ENCODE data around the gene E2F7.
A peak's percentile ranks its signal among the peaks of the same experiment; 100 is the strongest.

Gene E2F7

DNA sequence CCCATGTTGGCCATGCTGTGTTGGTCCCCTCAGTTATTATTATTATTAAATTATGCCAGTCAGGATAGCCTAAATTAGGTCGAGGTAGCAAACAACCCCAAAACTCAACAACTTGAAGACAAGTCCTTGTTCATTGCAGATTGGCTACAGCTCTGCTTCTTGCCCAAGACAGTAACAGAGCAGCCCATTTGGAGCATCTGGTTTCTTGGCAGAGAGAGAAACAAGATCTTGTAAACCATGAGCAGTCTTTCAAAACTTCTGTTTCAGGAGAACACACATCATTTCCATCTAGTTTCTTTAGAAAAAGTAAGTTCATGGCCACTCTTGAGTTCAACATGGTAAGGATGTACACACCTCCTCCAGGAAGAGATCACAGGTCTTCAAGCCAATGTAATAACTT, 52.3 kb downstream of the E2F7 start:
- no peak for DNase-seq

DNA sequence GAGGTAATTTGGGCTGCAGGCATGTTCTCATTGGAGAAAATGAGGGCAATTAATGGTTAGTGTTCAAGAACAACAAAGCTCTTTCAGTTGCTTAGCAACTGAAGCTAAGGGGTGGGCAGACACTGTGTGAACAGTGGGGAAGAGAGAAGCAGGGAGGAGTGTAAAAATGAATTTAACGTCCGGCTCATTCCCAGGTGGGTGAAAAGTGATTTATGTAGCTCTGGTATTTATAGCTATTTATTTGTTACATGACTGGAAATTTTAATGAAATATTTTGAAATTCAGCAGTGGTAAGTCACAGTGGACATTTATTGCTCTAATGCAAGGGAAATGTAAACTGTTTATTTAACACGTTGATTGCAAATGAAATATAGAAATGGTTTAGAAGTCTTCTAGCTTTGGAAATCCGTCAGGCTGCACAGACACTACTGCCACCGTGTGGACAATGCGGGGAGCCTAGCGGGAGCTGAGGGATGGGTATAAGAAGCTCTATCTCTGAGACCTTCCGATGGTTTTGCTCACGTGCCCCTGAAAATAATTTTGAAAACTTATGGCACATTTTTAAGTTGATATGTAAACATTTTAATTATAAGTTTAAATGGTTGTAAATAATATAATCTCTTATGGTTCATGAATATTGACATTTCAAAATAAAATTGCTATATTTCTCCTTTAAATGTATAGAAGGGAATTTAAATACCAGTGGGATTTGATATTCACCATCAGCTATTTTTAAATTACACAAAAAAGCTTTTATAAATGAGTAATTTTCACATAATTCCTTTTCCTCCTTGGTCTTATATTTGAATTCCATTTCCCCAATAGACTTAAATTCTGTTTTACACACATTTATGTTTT, 54.4 kb downstream of the E2F7 start:
- peak in 5 of 6 experiments; percentile 34 to 54 (median 40) for DNase-seq

DNA sequence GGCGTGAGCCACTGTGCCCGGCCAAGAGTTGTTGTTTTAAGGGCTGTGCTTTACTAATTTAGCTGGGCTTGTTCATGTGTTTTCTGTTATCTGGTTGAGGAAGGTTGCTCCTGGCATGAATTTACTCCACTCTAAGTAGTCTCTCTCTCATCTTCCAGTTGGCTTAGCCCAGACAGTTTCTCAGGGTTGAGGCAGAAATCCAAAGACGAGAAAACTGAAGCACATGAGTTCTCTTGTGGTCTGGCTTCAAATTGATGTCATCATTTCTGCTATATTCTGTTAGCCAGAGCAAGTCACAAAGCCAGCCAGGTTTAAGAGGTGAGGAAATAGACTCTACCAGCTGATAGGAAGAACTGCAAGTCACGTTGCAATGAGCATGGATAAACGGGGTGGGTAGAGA, 57.9 kb downstream of the E2F7 start:
- no peak for DNase-seq

DNA sequence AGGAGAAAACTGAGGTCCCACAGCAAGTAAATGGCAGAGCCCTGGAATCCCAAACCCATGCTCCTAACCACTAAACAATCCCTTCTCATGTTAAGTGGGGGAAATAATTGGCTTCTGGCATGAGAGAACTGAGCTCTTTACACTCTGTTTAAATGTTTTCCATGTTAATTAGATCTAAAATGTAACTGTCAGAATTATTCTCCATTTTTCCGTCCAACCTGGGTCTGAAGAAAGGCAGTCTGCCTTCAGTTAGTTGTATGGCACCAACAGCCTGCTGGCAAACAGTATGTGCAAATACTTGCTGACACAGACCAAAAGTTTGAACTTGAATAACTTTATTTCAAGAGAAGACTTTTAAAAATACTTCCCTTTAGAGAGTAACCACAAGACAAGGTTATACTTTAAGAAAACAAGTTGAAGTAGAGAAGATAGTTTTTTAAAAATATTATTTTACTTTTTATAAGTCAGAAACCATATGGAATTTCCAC, 59.7 kb downstream of the E2F7 start:
- no peak for DNase-seq

DNA sequence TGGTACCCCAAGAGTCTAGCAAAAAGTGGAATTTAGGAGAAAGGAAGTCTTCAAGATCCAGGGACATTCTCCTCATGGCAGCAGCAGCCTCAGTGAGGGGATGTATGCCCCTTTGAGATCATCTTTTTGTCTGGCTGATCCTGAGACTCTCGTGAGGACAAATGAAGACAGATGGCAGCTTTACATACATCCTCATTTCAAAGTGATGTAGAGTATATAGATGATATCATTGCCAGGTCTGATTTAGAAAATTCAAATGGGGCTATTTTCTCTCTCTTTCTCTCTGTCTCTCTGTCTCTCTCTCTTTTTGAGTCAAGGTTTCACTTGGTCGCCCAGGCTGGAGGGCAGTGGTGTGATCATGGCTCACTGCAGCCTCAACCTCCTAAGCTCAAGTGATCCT, 61.5 kb downstream of the E2F7 start:
- no peak for DNase-seq

DNA sequence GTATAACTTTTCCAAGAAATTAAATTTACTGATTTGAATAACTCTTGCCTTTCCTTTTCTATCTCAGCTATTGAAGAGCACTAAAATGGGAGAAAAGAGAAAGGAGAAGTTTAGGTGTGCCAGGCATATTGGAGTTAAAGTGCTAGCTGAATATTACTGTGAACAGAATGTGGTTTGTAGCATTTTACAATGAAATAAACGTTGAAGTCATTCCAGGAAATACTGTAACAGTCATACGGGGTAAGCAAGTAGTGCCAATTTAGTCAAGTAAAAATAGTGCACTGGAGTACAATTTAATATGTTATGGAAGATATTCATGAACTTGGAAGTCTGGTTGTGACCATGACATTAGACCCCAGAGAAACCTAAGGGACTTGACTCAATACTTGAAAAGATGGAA, 62.1 kb downstream of the E2F7 start:
- DNase-seq = no peak

DNA sequence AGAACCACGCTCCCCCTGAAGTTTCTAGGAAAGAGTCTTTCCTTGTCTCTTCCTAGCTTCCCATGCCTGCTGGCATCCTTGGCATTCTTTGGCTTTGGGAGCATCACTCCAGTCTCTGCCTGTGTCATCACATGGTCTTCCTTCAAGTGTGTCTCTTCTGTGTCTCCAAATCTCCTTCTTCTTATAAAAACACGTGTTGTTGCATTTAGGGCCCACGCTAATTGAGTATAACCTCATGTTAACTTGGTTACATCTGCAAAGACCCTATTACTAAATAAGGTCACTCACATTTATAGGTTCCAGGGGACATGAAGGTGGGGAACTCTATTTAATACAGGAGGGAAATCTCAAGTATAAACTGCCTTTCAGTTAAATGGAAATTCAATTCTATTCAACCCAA, 63.0 kb downstream of the E2F7 start:
- DNase-seq = no peak

DNA sequence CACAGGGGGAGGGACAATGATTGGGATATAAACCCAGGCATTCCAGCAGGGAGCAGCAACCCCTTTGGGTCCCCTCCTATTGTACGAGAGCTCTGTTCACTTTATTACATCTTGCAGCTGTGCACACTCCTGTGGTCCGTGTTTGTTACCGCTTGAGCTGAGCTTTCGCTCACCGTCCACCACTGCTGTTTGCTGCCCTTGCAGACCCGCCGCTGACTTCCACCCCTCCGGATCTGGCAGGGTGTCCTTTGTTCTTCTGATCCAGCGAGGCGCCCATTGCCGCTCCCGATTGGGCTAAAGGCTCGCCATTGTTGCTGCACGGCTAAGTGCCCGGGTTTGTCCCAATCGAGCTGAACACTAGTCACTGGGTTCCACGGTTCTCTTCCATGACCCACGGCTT, 64.1 kb downstream of the E2F7 start:
- DNase-seq = no peak

DNA sequence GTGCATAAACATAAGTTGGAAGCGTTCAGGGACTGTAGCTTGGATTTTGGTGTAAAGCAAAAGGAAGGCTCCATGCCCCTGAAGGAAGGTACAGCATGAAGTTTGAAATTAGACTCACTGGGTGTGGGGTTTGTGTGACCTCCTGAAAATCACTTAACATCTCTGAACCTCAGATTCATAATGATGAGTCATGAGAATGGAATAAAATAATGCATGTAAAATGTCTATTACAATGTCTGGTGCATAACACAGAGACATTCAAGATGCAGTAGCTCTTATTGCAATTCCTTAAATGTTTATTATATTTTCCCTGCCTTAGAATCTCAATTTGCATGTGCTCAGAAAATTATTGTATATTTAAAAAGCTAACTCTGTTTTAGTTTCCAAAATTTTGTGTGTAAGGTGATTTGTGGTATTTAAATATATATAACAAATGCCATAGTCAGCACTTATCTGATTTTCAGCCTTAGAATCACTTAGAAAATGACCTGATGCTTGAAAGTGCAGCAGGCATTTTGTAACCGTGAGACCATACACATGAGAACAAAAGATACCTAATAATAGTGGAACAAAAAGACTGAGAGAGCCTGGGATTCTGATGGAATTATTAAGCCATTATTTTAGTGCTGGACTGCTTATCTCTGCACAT, 66.3 kb downstream of the E2F7 start:
- DNase-seq = no peak

DNA sequence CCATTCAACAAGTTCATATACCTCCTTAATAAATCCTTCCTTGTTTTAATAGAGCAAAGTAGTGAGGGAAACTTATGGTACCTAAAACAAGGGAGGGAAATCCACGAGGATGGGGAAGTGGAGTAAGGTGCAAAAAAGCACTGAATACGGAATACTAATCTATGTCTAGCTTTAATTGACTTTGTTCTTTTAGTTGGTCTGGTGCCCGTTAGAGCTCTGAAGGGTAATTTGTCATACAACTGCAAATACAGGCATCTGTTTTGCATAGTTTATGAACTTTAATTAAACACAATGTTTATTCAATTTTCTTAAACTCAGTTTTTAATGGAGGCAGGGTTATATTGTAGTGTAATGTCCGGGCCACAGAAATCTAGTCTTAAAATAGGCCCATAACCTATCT, 67.0 kb downstream of the E2F7 start:
- DNase-seq = no peak

DNA sequence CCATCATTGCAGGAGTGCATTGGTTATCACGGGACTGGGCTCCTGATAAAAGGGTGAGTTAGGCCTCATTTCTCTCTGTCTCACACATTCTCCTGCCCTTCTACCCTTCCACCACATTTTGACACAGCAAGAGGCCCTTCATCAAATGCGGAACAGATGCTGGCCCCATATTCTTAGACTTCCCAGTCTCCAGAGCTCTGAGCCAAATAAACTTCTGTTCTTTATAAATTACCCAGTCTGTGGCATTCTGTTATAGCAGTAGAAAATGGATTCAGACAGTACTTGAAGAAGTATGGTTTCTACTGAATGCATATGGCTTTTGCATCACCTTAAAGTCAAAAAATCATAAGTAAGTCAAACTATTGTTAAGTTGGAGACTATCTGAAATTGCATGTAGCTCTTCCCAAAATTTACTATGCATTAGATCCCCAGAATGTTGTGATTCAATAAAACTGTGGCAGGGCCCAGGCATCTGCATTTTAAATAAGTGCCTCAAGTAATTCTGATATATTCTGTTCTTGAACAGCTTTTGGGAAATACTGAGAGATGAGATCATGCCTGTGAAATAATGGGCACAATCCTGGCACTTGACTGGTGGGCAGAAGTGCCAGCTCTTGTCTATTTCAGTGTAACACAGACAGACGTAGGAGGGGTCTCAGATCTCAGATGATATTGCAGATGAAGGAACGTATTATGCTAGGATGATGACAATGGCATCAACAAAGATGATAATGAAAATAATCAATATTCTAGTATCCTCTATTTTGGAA, 68.2 kb downstream of the E2F7 start:
- DNase-seq = no peak

DNA sequence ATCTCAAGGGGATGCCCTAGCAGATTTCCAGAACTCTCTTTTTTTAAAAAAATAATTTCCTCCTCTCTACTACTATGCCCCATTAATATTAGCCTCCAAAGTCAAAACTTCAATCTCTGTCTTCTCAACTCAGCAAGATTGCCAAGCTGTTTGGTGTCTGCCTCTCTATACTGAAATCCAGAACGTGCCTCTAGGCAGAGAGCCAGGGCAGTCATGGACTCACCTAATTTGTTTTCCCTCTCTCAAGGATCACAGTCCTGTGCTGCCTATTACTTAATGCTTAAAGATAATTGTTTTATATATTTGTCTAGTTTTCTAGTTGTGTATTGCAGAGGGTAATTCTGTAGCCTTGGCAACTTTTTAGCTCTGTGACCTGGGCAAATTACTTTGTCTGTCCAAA, 74.7 kb downstream of the E2F7 start:
- no peak for DNase-seq

DNA sequence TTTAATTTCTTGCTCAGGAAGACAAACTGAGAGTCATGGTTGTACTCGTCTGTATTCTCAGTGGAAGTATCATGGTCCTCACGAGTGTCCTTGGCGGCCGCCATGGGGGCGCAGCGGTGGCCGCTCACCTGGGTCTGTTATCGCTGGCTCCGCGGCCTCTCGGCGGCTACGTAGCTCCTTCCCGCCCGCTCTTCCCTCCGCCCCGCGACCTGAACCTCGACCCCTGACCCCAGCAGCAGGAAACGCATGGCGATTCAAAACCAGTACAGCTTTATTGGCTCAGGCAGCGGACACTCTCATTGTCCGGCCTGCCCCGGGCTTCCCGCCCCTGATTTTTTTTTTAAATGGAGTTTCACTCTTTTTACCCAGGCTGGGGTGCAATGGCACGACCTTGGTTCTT, 80.8 kb downstream of the E2F7 start:
- DNase-seq = no peak

DNA sequence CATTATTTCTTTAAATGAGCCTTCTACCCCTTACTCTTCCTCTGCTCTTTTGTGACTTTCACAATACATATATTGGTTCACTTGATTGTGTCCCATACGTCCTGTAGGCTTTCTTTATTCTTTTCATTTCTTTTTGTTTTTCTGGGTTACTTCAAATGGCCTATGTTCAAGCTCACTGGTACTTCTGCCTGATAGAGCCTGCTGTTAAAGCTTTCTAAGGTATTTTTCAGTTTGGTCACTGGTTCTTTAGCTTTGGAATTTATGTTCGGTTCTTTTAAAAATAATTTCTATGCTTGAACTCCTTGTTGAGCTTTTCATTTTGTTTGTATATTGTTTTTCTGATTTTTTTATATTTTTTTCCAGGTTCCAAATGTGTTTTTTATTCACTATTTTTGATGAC, 81.9 kb downstream of the E2F7 start:
- no peak for DNase-seq

DNA sequence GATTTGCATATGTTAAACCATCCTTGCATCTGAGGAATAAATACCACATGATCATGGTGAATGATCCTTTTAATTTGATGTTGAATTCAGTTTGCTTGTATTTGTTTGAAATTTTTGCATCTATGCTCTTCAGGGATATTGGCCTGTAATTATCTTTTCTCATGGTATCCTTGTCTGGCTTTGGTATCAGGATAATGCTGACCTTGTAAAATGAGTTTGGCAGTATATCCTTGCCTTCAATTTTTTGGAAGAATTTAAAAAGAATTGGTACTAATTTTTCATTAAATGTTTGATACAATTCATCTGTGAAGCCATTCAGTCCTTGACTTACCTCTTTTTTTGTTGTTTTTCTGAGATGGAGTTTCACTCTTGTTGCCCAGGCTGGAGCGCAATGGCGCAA, 85.2 kb downstream of the E2F7 start:
- no peak for DNase-seq

DNA sequence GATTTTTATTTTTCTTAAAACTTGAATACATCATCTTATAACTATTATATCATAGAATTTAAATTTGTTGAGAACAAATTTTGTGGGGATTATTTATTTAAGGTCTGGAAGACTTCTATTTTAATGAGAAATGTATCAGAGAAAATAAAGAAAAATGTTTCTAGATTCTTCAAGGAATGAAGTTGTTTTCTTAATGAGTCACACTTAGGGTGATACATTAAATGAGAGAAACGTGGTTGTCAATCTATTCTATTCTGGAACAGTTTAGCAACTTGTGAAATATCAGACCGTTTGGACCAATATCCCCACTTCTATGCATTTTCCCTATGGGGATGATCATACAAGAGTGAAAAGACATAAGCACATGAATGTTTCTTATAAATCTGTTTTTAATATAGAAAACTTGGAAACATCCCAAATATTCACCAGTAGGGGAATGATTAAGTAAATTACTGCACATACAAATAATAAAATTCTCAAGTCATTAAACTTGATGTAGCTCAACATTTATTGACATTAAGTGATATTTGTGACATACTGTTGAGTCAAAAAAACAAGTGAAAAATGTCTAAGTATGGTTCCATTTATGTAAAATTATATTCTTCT, 88.5 kb downstream of the E2F7 start:
- DNase-seq = no peak

All from stimulated activated naive CD4-positive, alpha-beta T cell (primary cell).